GM21526 (cell line): ENCODE data around the gene CKS2.
"Not testable (repeated sequence)": the region's sequence is repeated elsewhere in the genome, so short reads cannot be mapped to it uniquely, and the experiment has no call there.

Source experiments
- ATAC-seq: cut with Tn5 transposase; IDR thresholded peaks from one replicate; pipeline ENCODE4 v1.9.1; 2021; ENCODE audit warnings: moderate library complexity; ENCODE audit not compliant: unreplicated experiment, low FRiP score

CKS2 gene

GRCh38 chr9:89310475-89311345 is at the start of gene CKS2:
CKS2 (plus strand) TSS chr9:89311195; CDS start chr9:89311293, 98 bp downstream.
- peak; percentile 85 for ATAC-seq

- ATAC-seq: no peak
Observed at GRCh38 chr9:89273528-89274279, 37.3 kb upstream of the CKS2 start.

- no peak for ATAC-seq
Observed at GRCh38 chr9:89274838-89275237, 36.2 kb upstream of the CKS2 start.

GRCh38 chr9:89276040-89276439 is 35.0 kb upstream of the CKS2 start:
- not testable (repeated sequence) for ATAC-seq

- ATAC-seq: no peak
Observed at GRCh38 chr9:89277043-89277442, 34.0 kb upstream of the CKS2 start.

GRCh38 chr9:89277454-89277853 is 33.5 kb upstream of the CKS2 start:
- ATAC-seq: no peak

- ATAC-seq: no peak
Observed at GRCh38 chr9:89278551-89278950, 32.4 kb upstream of the CKS2 start.

- no peak for ATAC-seq
Observed at GRCh38 chr9:89278997-89279739, 31.8 kb upstream of the CKS2 start.

GRCh38 chr9:89281106-89281505 is 29.9 kb upstream of the CKS2 start:
- ATAC-seq: no peak

- not testable (repeated sequence) for ATAC-seq
Observed at GRCh38 chr9:89282248-89282968, 28.6 kb upstream of the CKS2 start.

GRCh38 chr9:89284076-89284475 is 26.9 kb upstream of the CKS2 start:
- ATAC-seq: no peak

- ATAC-seq: no peak
Observed at GRCh38 chr9:89291741-89292140, 19.3 kb upstream of the CKS2 start.

GRCh38 chr9:89293014-89293413 is 18.0 kb upstream of the CKS2 start:
- no peak for ATAC-seq

- ATAC-seq: no peak
Observed at GRCh38 chr9:89295400-89295799, 15.6 kb upstream of the CKS2 start.

GRCh38 chr9:89301996-89302395 is 9.0 kb upstream of the CKS2 start:
- not testable (repeated sequence) for ATAC-seq

- ATAC-seq: no peak
Observed at GRCh38 chr9:89304020-89304833, 6.8 kb upstream of the CKS2 start.

- ATAC-seq: peak; percentile 51
Observed at GRCh38 chr9:89304834-89305188, 6.2 kb upstream of the CKS2 start.

- no peak for ATAC-seq
Observed at GRCh38 chr9:89305868-89306267, 5.1 kb upstream of the CKS2 start.

GRCh38 chr9:89309166-89309565 is 1.8 kb upstream of the CKS2 start:
- ATAC-seq: no peak
